Smooth muscle cell of the brain vasculature (primary cell): ENCODE data around the gene SPDYE5.

ENCODE experiments used
- DNase-seq: peaks from one replicate; pipeline ENCODE4 v3.0.0-alpha.2; 2012; ENCODE audit warnings: low read depth, low spot score

Gene SPDYE5

DNA sequence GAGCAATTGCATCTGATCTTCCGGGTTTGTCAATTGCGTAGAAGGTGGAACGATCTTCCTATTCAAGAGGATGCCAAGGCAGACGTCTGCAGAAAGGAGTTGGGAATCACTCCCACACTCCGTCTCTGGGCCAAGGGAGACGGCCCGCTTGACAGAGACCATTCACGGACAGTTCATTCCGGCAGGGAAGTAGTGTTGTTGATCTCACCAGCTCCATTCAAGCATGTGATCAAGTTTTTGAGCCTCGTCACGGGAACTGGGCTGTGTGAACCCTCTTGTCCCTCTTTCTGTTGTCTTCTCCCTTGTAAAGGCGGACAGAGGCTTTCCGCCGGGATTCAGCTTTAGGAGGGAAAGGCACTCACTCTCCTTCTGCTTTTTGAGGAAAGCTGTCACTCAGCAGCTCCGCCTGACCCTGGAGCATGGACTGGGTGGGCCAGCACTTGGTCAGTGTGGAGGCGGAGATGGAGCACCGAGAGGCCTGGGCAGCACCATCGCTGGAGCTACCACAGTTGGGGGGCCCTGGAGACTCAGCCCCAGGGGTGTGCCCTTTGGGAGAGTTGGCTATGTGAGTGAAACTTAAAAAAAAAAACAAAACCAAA, 44.9 kb downstream of the SPDYE5 start:
- DNase-seq = no peak

DNA sequence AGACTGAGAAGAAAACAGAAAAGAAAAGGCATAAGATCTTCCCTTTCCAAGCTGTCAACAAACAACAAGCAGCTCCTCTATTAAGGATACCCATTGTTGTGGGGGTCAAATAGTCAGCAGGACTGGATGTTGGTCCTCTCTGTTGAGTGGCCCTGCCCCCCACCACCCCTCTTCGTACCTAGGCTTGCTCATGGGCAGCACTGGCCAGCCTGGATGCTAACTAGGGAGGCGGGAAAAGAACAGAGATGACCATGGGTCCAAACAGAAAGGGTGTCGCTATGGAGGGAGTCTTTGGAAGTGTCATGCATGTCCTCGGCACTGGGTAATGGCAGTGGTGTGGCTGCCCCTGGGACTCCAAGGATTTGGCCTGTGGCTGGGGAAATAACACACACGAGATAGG, 45.6 kb downstream of the SPDYE5 start:
- DNase-seq = no peak

DNA sequence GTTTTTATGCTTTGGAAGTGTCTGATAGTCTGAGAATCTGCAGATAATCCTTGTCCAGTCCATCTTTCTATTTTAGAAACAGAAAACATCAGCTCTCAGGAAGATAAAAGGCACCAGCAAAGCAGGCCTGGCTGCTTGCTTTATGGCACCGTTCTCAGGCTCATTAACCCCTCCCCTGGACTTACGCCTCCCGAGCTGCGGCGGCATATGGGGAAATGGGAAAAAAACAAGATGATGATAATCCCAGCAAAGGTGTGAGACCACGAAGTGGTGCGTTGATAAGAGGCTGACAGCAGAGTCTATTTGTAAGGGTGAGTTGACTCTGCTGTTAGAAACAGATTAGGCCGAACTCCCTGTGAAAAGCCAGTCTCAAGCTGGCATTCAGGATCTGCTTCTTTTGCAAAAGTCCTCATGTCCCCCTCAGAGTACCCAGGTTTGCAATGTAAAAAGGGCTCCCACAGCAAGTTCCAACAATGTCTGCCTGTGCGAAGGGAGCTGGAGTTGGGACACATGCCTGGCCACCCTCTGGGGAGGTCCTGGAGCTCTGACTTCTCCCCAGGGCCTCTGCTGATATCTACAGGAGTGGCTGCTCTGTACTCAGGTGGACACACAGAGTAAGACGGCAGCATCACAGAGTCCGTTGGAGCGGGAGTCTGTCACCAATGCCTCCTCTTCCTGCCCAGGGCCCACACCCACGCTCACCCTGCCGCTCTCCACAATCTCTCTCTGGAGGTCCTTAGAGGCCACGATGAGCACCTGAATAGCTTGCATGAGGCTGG, 54.3 kb downstream of the SPDYE5 start:
- no peak for DNase-seq
